ENCODE measurements around the gene SLC22A31. TPM values are rescaled to one million over a fixed set of nuclear protein-coding genes. Genes with fewer than 3 reads are reported as not detected.
"Not testable (repeated sequence)": the region's sequence is repeated elsewhere in the genome, so short reads cannot be mapped to it uniquely, and the experiment has no call there.

The SLC22A31 gene
- total RNA-seq, 4 donors from 2014 or later: 0.26 TPM; not detected in 3

DNA sequence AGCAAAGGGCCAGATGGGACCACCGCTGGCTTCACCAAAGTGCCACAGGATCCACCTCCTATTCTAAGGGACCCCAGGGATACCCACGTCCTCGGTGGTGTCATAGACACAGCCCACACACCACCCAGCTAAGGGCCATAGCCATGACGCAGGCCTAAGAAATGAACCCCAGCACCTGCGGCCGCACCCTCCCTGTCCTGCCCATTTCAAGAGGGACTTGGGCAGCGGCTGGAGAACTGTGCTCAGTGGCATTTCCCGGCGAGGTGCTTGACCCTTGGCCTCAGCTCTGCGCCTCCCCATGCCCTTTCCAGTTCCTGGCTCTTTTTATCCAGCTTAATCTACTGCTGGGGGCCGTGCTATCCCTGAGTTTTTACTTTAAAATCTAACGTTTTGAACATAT, 44.4 kb upstream of the SLC22A31 start:
- no peak for DNase-seq (ENCODE audit: extremely low spot score)
- H3K36me3 ChIP-seq: no peaks in the 10 kb centered on the region
- no peak overlapping the region for H3K4me3 ChIP-seq
- no peaks in the 10 kb centered on the region for H3K9me3 ChIP-seq
- no peaks in the 10 kb centered on the region for H3K27me3 ChIP-seq
- WGBS: 63% methylated on average over 11 of the region's 12 CpGs
- H3K27ac ChIP-seq (replicated peaks in 1 of 4): no peak overlapping the region
- intact Hi-C loops (cut with DNase I): loop anchor here (5.0 to 10.0 kb wide), 2 partner anchors 50 to 263 kb away; partner anchors contain the start of gene SPG7
- H3K4me1 ChIP-seq: peaks cover 12 to 37% (median 37%) of the 10 kb centered on the region in 4 donors
- TF ChIP-seq, protein P1, sequence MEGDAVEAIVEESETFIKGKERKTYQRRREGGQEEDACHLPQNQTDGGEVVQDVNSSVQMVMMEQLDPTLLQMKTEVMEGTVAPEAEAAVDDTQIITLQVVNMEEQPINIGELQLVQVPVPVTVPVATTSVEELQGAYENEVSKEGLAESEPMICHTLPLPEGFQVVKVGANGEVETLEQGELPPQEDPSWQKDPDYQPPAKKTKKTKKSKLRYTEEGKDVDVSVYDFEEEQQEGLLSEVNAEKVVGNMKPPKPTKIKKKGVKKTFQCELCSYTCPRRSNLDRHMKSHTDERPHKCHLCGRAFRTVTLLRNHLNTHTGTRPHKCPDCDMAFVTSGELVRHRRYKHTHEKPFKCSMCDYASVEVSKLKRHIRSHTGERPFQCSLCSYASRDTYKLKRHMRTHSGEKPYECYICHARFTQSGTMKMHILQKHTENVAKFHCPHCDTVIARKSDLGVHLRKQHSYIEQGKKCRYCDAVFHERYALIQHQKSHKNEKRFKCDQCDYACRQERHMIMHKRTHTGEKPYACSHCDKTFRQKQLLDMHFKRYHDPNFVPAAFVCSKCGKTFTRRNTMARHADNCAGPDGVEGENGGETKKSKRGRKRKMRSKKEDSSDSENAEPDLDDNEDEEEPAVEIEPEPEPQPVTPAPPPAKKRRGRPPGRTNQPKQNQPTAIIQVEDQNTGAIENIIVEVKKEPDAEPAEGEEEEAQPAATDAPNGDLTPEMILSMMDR (IDR thresholded peaks at IDR 0.05): no peak
- TF ChIP-seq POLR2A (IDR thresholded peaks at IDR 0.05; ENCODE audit: low read depth): no peak
- TF ChIP-seq EP300 (IDR thresholded peaks at IDR 0.05): no peak
- no peak for TF ChIP-seq POLR2AphosphoS5 (IDR thresholded peaks at IDR 0.05)

DNA sequence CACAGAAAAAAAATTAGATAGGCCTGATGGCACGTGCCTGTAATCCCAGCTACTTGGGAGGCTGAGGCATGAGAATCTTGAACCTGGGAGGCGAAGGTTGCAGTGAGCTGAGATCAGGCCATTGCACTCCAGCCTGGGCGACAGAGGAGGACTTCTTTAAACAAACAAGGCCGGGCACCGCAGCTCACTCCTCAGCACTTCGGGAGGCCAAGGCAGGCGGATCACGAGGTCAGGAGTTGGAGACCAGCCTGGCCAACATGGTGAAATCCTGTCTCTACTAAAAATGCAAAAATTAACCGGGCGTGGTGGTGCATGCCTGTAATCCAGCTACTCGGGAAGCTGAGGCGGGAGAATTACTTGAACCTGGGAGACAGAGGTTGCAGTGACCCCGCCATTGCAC, 43.9 kb upstream of the SLC22A31 start:
- not testable (repeated sequence) for H3K36me3 ChIP-seq; H3K4me3 ChIP-seq; DNase-seq (ENCODE audit: extremely low spot score); H3K9me3 ChIP-seq; H3K27ac ChIP-seq (replicated peaks in 1 of 4); H3K27me3 ChIP-seq
- WGBS: 70% methylated on average over 13 of the region's 13 CpGs
- H3K4me1 ChIP-seq: peaks cover 12 to 37% (median 37%) of the 10 kb centered on the region in 4 donors
- intact Hi-C loops (cut with DNase I): loop anchor here (5.0 to 10.0 kb wide), 2 partner anchors 51 to 263 kb away; partner anchors contain the start of gene SPG7

DNA sequence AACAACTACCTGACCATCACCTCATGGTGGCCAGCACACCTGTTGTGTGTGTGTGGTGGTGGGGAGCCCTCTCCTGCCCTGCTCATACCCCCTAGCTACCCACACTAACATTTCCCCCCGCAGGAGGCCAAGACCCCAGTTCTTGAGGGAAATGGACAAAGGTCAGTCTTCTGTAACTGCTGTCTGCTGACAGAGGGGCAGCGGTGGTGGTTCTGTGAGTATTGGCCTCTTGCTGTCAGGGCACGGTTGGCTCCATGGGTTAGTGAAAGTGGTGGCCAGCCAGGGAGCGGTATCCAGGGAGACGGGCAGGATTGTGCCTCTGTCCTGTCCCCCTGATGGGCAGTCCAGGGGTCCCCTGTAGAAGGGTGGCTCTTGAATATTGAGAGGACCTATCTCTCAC, 43.3 kb upstream of the SLC22A31 start:
- no peak for DNase-seq (ENCODE audit: extremely low spot score)
- intact Hi-C loops (cut with DNase I): loop anchor here (5.0 to 10.0 kb wide), 2 partner anchors 51 to 264 kb away; partner anchors contain the start of gene SPG7

DNA sequence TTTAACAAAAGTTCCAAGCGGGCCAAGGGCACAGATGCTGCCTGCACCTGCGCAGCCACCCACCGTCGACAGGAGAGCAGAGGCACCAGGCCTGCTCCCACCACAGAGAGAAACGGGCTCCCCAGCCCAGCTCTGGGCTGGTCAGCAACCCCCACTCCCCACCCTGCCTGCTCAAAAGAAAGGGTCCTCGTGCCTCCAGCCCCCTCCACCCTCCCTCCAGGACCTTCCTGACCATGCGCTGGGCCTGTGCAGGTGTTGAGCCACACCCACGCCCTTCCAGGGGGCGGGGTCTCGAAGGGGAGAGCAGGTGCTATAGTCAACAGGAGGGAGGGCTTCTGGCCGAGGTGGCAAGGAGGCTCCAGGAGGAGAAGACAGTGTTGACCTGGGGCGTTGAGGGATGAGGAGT, 42.5 kb upstream of the SLC22A31 start:
- DNase-seq (ENCODE audit: extremely low spot score): no peak
- WGBS: 39% methylated on average over 5 of the region's 12 CpGs
- Histone ChIP-seq H3K4me1 (peaks cover 12 to 31% (median 31%) of the 10 kb centered on the region in 4 donors), H3K27ac (replicated peaks in 1 of 4) (no peak overlapping the region), H3K36me3 (no peaks in the 10 kb centered on the region), H3K4me3 (no peak overlapping the region), H3K27me3 (no peaks in the 10 kb centered on the region), H3K9me3 (no peaks in the 10 kb centered on the region)
- intact Hi-C loops (cut with DNase I): loop anchor here (5.0 to 10.0 kb wide), 2 partner anchors 52 to 265 kb away; partner anchors contain the start of gene SPG7
- TF ChIP-seq POLR2A (IDR thresholded peaks at IDR 0.05; ENCODE audit: low read depth) (no peak), EP300 (IDR thresholded peaks at IDR 0.05) (no peak), POLR2AphosphoS5 (IDR thresholded peaks at IDR 0.05) (no peak)
- TF ChIP-seq, protein P1 (IDR thresholded peaks at IDR 0.05): no peak

More for the DNA sequence above, 43.3 kb upstream of the SLC22A31 start:
- H3K27ac ChIP-seq (replicated peaks in 1 of 4): no peak overlapping the region
- TF ChIP-seq, protein P1 (IDR thresholded peaks at IDR 0.05): no peak
- no peak for TF ChIP-seq POLR2A (IDR thresholded peaks at IDR 0.05; ENCODE audit: low read depth)
- TF ChIP-seq EP300 (IDR thresholded peaks at IDR 0.05): no peak
- no peak for TF ChIP-seq POLR2AphosphoS5 (IDR thresholded peaks at IDR 0.05)
- H3K9me3 ChIP-seq: no peaks in the 10 kb centered on the region
- WGBS: 96% methylated on average over 4 of the region's 5 CpGs
- H3K4me1 ChIP-seq: peaks cover 12 to 37% (median 37%) of the 10 kb centered on the region in 4 donors
- no peak overlapping the region for H3K4me3 ChIP-seq
- no peaks in the 10 kb centered on the region for H3K27me3 ChIP-seq
- H3K36me3 ChIP-seq: no peaks in the 10 kb centered on the region

DNA sequence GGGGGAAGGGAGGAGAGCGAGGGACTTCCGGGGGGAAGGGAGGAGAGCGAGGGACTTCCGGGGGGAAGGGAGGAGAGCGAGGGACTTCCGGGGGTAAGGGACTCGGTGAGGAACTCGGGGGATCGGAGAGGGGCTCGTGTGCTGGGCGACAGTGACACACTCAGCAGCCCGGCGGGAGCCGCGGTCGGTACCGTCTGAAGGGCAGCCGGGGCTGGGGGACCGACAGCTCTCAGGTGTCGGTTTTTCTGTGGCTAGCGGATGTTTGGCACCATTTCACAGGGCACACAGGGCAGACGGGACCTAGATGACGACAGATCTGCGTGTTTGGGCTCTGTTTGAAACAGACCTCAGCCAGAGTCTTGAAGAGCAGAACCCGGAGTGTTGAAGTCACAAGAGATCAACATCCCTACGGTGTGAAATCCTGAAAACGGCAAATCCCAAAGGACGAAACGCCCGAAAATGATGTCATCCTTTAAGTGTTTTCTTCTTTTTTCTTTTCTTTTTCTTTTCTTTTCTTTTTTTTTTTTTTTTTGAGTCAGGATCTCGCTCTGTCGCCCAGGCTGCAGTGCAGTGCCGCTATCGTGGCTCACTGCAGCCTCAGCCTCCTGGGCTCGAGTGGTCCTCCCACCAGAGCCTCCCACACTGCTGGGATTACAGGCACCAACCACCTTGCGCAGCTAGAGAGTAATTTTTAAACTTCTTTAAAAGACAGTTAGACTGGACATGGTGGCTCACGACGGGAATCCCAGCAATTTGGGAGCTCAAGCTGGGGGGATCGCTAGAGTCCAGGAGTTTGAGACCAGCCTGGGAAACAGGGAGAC, 41.1 kb upstream of the SLC22A31 start:
- intact Hi-C loops (cut with DNase I): loop anchor here (5.0 to 10.0 kb wide), 2 partner anchors 53 to 266 kb away; partner anchors contain the start of gene SPG7
- H3K27me3 ChIP-seq: no peaks in the 10 kb centered on the region
- TF ChIP-seq POLR2AphosphoS5 (IDR thresholded peaks at IDR 0.05) (peak; percentile 63 to 94), POLR2A (IDR thresholded peaks at IDR 0.05; ENCODE audit: low read depth) (peak; percentile 79), EP300 (IDR thresholded peaks at IDR 0.05) (no peak)
- TF ChIP-seq, protein P1 (IDR thresholded peaks at IDR 0.05): no peak
- H3K4me1 ChIP-seq: peaks cover 4 to 20% (median 17%) of the 10 kb centered on the region in 4 donors
- WGBS: 9% methylated on average over 32 of the region's 39 CpGs
- H3K4me3 ChIP-seq: peak overlapping the region; percentile 78 to 84 (median 82)
- no peaks in the 10 kb centered on the region for H3K9me3 ChIP-seq
- peak overlapping the region; percentile 94 to 97 (median 94) for H3K27ac ChIP-seq (replicated peaks in 1 of 4)
- no peaks in the 10 kb centered on the region for H3K36me3 ChIP-seq
- DNase-seq (ENCODE audit: extremely low spot score): no peak

All from esophagus muscularis mucosa (tissue), 4 donors.